LNCaP clone FGC (cell line): Measurements from ENCODE around the gene PLEKHG1.

Source experiments
- DNase-seq: peaks from one replicate; pipeline ENCODE4 v3.0.0-alpha.2; 2011; ENCODE audit warnings: low read depth
- H3K4me3 ChIP-seq: 2 replicates; pipeline ENCODE4 v1.5.1; 2011; ENCODE audit warnings: mild to moderate bottlenecking, low read depth, low read length, control low read depth
- CTCF ChIP-seq: IDR thresholded peaks from 2 replicates; pipeline ENCODE4 v1.5.1; 2012; ENCODE audit warnings: mild to moderate bottlenecking; ENCODE audit not compliant: control insufficient read depth, insufficient read depth; ENCODE audit errors: extremely low read depth

Gene PLEKHG1

GRCh38 chr6:150598858-150599198, 857 bp upstream of the PLEKHG1 start:
- TF ChIP-seq CTCF, result no peak
- no peak for DNase-seq
- H3K4me3 ChIP-seq, result no peak overlapping the region

DNA sequence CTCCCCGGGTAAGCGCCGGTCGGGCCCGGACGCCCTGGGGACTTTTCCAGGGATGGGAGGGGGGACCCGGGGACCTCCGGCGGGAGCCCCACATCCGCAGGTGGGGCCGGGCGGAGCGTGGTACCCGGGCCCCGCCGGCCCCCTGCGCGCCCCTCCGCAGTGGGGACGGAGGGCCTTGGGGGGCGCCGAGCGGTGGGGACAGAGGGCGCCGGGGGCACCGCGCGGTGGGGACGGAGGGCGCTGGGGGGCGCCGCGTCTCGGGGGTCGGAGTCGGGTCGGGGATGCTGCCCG, 270 bp downstream of the PLEKHG1 start:
- no peak for TF ChIP-seq CTCF
- H3K4me3 ChIP-seq, result peak overlapping the region; percentile 53
- DNase-seq, result no peak

DNA sequence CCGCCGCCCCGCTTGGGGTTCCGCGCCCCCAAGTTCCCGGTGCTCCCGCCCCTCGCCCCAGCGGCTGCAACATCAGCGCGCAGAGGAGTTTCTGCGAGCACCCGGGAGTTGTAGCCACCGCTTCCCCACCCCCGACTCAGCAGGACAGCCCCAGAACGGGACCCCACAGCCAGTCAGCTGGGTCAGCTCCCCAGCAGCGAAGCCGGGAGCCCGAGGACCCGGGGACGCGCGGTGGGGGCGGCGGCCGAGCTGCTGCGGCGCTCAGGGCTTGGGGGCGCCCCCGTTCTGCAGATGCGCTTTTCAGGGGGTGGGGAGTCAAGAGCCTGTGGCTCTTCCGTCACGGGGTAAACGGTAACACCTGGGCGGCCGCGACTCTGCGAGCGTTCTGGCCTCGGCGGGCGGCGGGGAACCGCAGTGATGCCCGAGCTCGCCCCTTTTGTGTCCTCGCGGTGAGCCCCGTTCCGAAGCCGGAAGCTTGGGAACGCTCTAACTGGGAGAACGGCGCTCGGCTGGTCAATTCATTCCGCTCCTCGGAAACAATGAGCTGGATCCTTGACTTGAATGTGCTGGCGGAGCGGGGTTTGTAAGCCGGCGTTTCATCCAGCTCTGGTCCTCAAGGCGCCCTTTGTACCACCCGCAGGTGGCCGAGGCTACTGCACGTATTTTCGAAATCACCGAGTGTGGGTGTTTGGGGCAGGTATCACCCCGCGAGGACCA, 774 bp downstream of the PLEKHG1 start:
- peak overlapping the region; percentile 53 for H3K4me3 ChIP-seq
- TF ChIP-seq CTCF, result peak; percentile 53

GRCh38 chr6:150601439-150601838, 1.8 kb downstream of the PLEKHG1 start:
- TF ChIP-seq CTCF, result no peak
- DNase-seq, result no peak
- no peak overlapping the region for H3K4me3 ChIP-seq

More for the DNA sequence above, 774 bp downstream of the PLEKHG1 start:
- DNase-seq, result peak; percentile 46

DNA sequence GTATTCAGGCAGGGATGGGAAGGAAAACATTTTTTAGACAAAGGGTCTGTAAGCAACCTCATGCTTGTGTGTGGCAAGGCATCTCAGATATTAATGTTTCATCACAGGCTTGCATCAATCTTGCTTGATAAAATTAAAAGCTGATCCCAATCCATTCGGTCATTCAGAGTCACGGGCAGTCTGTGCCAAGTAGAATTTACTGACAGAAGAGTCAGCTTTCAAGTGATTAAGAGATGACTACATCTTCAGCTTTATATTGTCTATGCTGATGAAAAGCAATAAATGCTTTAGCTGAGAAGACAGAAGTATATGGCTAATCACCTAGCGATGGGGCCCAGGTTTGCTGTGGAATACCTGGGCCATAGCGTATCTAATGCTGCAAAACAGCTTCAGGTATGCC, 3.5 kb downstream of the PLEKHG1 start:
- no peak for TF ChIP-seq CTCF
- no peak overlapping the region for H3K4me3 ChIP-seq
- no peak for DNase-seq

GRCh38 chr6:150604467-150604866, 4.8 kb downstream of the PLEKHG1 start:
- no peak for TF ChIP-seq CTCF

DNA sequence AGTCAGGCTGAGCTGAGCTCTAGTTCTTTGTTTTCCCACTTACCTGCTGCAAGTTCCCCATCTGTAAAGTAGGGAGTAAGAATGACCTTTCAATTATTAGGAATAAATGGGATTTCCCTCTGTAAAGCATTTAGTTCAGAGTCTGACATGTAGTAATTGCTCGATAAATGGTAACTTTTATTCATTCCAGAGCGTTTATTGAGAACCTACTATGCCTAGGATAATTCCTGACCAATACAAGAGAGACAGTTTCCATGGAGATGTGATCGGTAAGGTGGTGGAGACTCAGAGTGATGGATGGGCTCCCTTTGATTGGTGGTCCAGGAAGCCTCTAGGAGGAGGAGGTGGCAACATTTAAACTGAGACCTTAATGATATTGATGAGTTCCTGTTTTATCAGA, 5.6 kb downstream of the PLEKHG1 start:
- TF ChIP-seq CTCF, result no peak
- DNase-seq, result no peak
- H3K4me3 ChIP-seq, result no peak overlapping the region

More at GRCh38 chr6:150604467-150604866, 4.8 kb downstream of the PLEKHG1 start:
- no peak overlapping the region for H3K4me3 ChIP-seq
- DNase-seq, result peak; percentile 28
